ENCODE measurements around the gene TRIM33.

GRCh38 chr1:114390361-114390760 is 120.6 kb downstream of the TRIM33 start:
- no peak for TF ChIP-seq CTCF (conservative IDR thresholded peaks at IDR 0.05)
- no peak for TF ChIP-seq EZH2 (IDR thresholded peaks at IDR 0.05; ENCODE audit: low read depth)

Data from PC-9 (cell line).